B cell (primary cell): ENCODE results near the gene RASA2. TPM values are rescaled to one million over a fixed set of nuclear protein-coding genes. Genes with fewer than 3 reads are reported as not detected.

Source experiments
- ATAC-seq: fragments of 200-7000 bp; cut with Tn5 transposase; one replicate; pipeline ENCODE4 v1.10.0; 2021; ENCODE audit warnings: low read depth, mild to moderate bottlenecking, moderate number of reproducible peaks, moderate library complexity
- CTCF ChIA-PET: fragments of 350-600 bp; sonication (Branson Sonifier 250); formaldehyde crosslinking; loops from one replicate; lab custom pipeline; 2021; ENCODE audit warnings: antibody characterized with exemption, inconsistent platforms; lab: Charles Lee
- POLR2A ChIA-PET: fragments of 350-600 bp; sonication (Branson Sonifier 250); formaldehyde crosslinking; loops from one replicate; lab custom pipeline; 2021; ENCODE audit warnings: antibody characterized with exemption; lab: Charles Lee
- DNase-seq: peaks from one replicate; pipeline ENCODE4 v3.0.0; 2013
- H2AFZ ChIP-seq: 2 replicates; pipeline ENCODE4 v1.6.1; 2012; ENCODE audit warnings: mild to moderate bottlenecking, low read depth, low read length; ENCODE audit not compliant: insufficient read depth, poor library complexity, severe bottlenecking
- H3K27ac ChIP-seq, 2 donors: 1 replicate in 1 of 2; 2 replicates in 1 of 2; pipeline ENCODE4 v1.5.1; 2012 to 2013; ENCODE audit warnings: low read length in 2 of 2, mild to moderate bottlenecking in 2 of 2, moderate library complexity in 1 of 2
- H3K27me3 ChIP-seq, 4 experiments: fragments of 200-600 bp in 1 of 4; sonication (generic) in 1 of 4; replicated peaks in 1 of 4; 1 replicate in 2 of 4; 2 replicates in 2 of 4; pipeline versions ENCODE4 v1.6.1 to v1.7.0; 2013 to 2016; ENCODE audit warnings: low read length in 3 of 4, mild to moderate bottlenecking in 2 of 4, mixed read lengths in 1 of 4, moderate library complexity in 1 of 4; ENCODE audit not compliant: insufficient read depth in 4 of 4, control insufficient read depth in 3 of 4; ENCODE audit errors: control extremely low read depth in 1 of 4
- H3K36me3 ChIP-seq, 2 experiments: replicated peaks in 1 of 2; 1 replicate in 1 of 2; 2 replicates in 1 of 2; pipeline versions ENCODE4 v1.6.1 to v1.7.1; 2013; ENCODE audit warnings: low read length in 1 of 2; ENCODE audit not compliant: insufficient read depth in 2 of 2, control insufficient read depth in 1 of 2; ENCODE audit errors: control extremely low read depth in 1 of 2, extremely low read depth in 1 of 2
- H3K4me1 ChIP-seq, 2 donors: fragments of 200-600 bp in 1 of 2; sonication (generic) in 1 of 2; 1 replicate in 1 of 2; 2 replicates in 1 of 2; pipeline versions ENCODE4 v1.5.1 to v1.6.1; 2013 to 2017; ENCODE audit warnings: low read length in 2 of 2; ENCODE audit not compliant: control insufficient read depth in 2 of 2, insufficient read depth in 2 of 2
- H3K4me2 ChIP-seq: replicated peaks from 2 replicates; pipeline ENCODE3; 2012; ENCODE audit warnings: mild to moderate bottlenecking, low read depth, low read length; ENCODE audit not compliant: poor library complexity, severe bottlenecking
- H3K4me3 ChIP-seq, 5 experiments: fragments of 200-600 bp in 1 of 5; sonication (generic) in 1 of 5; 1 replicate in 3 of 5; 2 replicates in 2 of 5; pipeline versions ENCODE4 v1.5.1 to v1.7.0; 2011 to 2016; ENCODE audit warnings: low read length in 4 of 5, mild to moderate bottlenecking in 4 of 5, low read depth in 2 of 5, control low read depth in 1 of 5, moderate library complexity in 1 of 5; ENCODE audit not compliant: insufficient read depth in 1 of 5; ENCODE audit errors: control extremely low read depth in 1 of 5, extremely low read depth in 1 of 5
- H3K79me2 ChIP-seq: fragments of 200-600 bp; sonication (generic); one replicate; pipeline ENCODE4 v1.6.0; 2016; ENCODE audit warnings: low read length; ENCODE audit not compliant: control insufficient read depth, insufficient read depth
- H3K9ac ChIP-seq: fragments of 200-600 bp; sonication (generic); 2 replicates; pipeline ENCODE4 v1.6.1; 2017; ENCODE audit warnings: mild to moderate bottlenecking, low read length, moderate library complexity
- H3K9me3 ChIP-seq, 3 donors: one replicate each; pipeline versions ENCODE4 v1.6.1 to v1.7.1; 2013; ENCODE audit warnings: low read length in 2 of 3; ENCODE audit not compliant: control insufficient read depth in 2 of 3, insufficient read depth in 1 of 3; ENCODE audit errors: control extremely low read depth in 1 of 3
- H4K20me1 ChIP-seq: 2 replicates; pipeline ENCODE4 v1.6.0; 2012; ENCODE audit warnings: mild to moderate bottlenecking, low read length; ENCODE audit not compliant: insufficient read depth, control insufficient read depth, poor library complexity, severe bottlenecking
- H3K27ac Mint-ChIP-seq: one replicate; pipeline ENCODE4 v1.8.0; 2021; ENCODE audit warnings: mixed read lengths
- H3K27me3 Mint-ChIP-seq: one replicate; pipeline ENCODE4 v1.8.0; 2021; ENCODE audit warnings: mixed read lengths
- H3K4me1 Mint-ChIP-seq: one replicate; pipeline ENCODE4 v1.8.0; 2021; ENCODE audit warnings: mixed read lengths
- H3K4me3 Mint-ChIP-seq: one replicate; pipeline ENCODE4 v1.8.0; 2021; ENCODE audit warnings: mixed read lengths
- H3K9me3 Mint-ChIP-seq: one replicate; pipeline ENCODE4 v1.8.0; 2022; ENCODE audit warnings: mixed read lengths; ENCODE audit not compliant: insufficient read depth
- EZH2 ChIP-seq: IDR thresholded peaks from 2 replicates; pipeline ENCODE4 v1.6.1; 2012; ENCODE audit warnings: borderline replicate concordance, low read depth, mild to moderate bottlenecking, moderate library complexity, low read length; ENCODE audit not compliant: insufficient read depth, poor library complexity, severe bottlenecking
- WGBS: methylation state at CpG from one replicate; pipeline ENCODE4 v1.1.5; 2013; ENCODE audit warnings: missing lambda C conversion rate; ENCODE audit not compliant: insufficient coverage; 5-methylcytosine and 5-hydroxymethylcytosine counted together
- intact Hi-C: fragments of 100-400 bp; cut with micrococcal nuclease; formaldehyde crosslinking; loops from one replicate; pipeline ENCODE4 v1.10.0; 2022
- polyA plus RNA-seq: library from polyadenylated mRNA; depleted of rRNA; stranded (reverse); fragments of >200 nt; gene quantifications from 2 replicates; pipeline ENCODE4 v1.2.3, GENCODE V29; 2012
- total RNA-seq, 2 donors: library from RNA; stranded (reverse); fragments of 120-200 nt in 1 of 2; gene quantifications; 1 replicate in 1 of 2; 2 replicates in 1 of 2; pipeline versions ENCODE4 v1.2.3 to v1.2.4, GENCODE V29; 2013 to 2022
- TF ChIP-seq, protein P1 (sequence below): fragments of 200-600 bp; IDR thresholded peaks from one replicate; pipeline ENCODE4 v1.8.0; 2022; ENCODE audit warnings: antibody characterized with exemption, mild to moderate bottlenecking

The RASA2 gene
- total and polyA plus RNA-seq, 2 donors (not counting 1 experiment from before 2014, with no cell fraction given): 12.3 to 47.7 TPM

GRCh38 chr3:141546586-141546985, 59.8 kb downstream of the RASA2 start:
- Histone ChIP-seq H3K27ac (no peak overlapping the region), H4K20me1 (peaks cover 10% of the 10 kb centered on the region), H3K27me3 (no peaks in the 10 kb centered on the region), H3K9me3 (peaks cover 5 to 8% (median 7%) of the 10 kb centered on the region in 3 donors), H3K4me3 (no peak overlapping the region), H3K4me1 (peaks cover 6 to 10% of the 10 kb centered on the region in 2 donors), H3K36me3 (peaks cover 26 to 64% of the 10 kb centered on the region in 2 experiments), H3K4me2 (no peak overlapping the region), H3K9ac (no peak overlapping the region), H3K79me2 (peaks cover 66% of the 10 kb centered on the region), H2AFZ (no peak overlapping the region)
- Mint-ChIP-seq H3K4me3 (no peak overlapping the region), H3K27ac (no peak overlapping the region), H3K27me3 (no peaks in the 10 kb centered on the region), H3K4me1 (peaks cover 33% of the 10 kb centered on the region), H3K9me3 (no peaks in the 10 kb centered on the region)
- DNase-seq (no peak), ATAC-seq (no peak)
- no peak for TF ChIP-seq EZH2
- TF ChIP-seq, protein P1, sequence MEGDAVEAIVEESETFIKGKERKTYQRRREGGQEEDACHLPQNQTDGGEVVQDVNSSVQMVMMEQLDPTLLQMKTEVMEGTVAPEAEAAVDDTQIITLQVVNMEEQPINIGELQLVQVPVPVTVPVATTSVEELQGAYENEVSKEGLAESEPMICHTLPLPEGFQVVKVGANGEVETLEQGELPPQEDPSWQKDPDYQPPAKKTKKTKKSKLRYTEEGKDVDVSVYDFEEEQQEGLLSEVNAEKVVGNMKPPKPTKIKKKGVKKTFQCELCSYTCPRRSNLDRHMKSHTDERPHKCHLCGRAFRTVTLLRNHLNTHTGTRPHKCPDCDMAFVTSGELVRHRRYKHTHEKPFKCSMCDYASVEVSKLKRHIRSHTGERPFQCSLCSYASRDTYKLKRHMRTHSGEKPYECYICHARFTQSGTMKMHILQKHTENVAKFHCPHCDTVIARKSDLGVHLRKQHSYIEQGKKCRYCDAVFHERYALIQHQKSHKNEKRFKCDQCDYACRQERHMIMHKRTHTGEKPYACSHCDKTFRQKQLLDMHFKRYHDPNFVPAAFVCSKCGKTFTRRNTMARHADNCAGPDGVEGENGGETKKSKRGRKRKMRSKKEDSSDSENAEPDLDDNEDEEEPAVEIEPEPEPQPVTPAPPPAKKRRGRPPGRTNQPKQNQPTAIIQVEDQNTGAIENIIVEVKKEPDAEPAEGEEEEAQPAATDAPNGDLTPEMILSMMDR: no peak
- 100% methylated on average over 1 of the region's 3 CpGs for WGBS
- intact Hi-C loops: no loop called here
- CTCF ChIA-PET: no interaction called here
- POLR2A ChIA-PET: no interaction called here

GRCh38 chr3:141547791-141548190, 61.0 kb downstream of the RASA2 start:
- H3K27me3 ChIP-seq: no peaks in the 10 kb centered on the region
- peaks cover 66% of the 10 kb centered on the region for H3K79me2 ChIP-seq
- peaks cover 13 to 18% of the 10 kb centered on the region in 2 donors for H3K4me1 ChIP-seq
- intact Hi-C loops: no loop called here
- peaks cover 26 to 52% of the 10 kb centered on the region in 2 experiments for H3K36me3 ChIP-seq
- peaks cover 5 to 7% (median 5%) of the 10 kb centered on the region in 3 donors for H3K9me3 ChIP-seq
- Mint-ChIP-seq H3K9me3 (no peaks in the 10 kb centered on the region), H3K27ac (no peak overlapping the region), H3K4me3 (no peak overlapping the region), H3K4me1 (peaks cover 41% of the 10 kb centered on the region), H3K27me3 (no peaks in the 10 kb centered on the region)
- no peak for TF ChIP-seq EZH2
- TF ChIP-seq, protein P1: no peak
- DNase-seq: no peak
- peaks cover 10% of the 10 kb centered on the region for H4K20me1 ChIP-seq
- ATAC-seq: no peak
- H2AFZ ChIP-seq: no peak overlapping the region
- ChIA-PET CTCF (interaction anchor here (0.6 to 19.4 kb wide), 5 partner anchors 12 to 154 kb away, joined by 3 to 409 read pairs (median 5); no protein-coding TSS in a partner anchor), POLR2A (no interaction called here)
- H3K4me3 ChIP-seq: no peak overlapping the region
- H3K27ac ChIP-seq: no peak overlapping the region
- H3K9ac ChIP-seq: no peak overlapping the region
- 100% methylated on average over 2 of the region's 2 CpGs for WGBS
- H3K4me2 ChIP-seq: no peak overlapping the region
